HCT116 (cell line): ENCODE results near the gene LIMK2. TPM values are rescaled to one million over a fixed set of nuclear protein-coding genes. Genes with fewer than 3 reads are reported as not detected.
A peak's percentile ranks its signal among the peaks of the same experiment; 100 is the strongest.

Experiments used
- ATAC-seq: fragments of 200-7000 bp; cut with Tn5 transposase; 2 replicates; pipeline ENCODE4 v1.9.1; 2020; ENCODE audit warnings: mild to moderate bottlenecking, moderate library complexity
- BruUV-seq: library from RNA; stranded (reverse); fragments of 400-500 nt; replicated peaks from 2 replicates; lab custom pipeline; 2021; lab: Mats Ljungman, UMichigan
- CTCF ChIA-PET: fragments of 300-600 bp; sonication (Branson Sonifier 250); formaldehyde crosslinking; loops from one replicate; lab custom pipeline; 2021; ENCODE audit warnings: antibody characterized with exemption; lab: Charles Lee
- POLR2A ChIA-PET: fragments of 300-600, 350-600 bp; sonication (Branson Sonifier 250); formaldehyde crosslinking; loops from one replicate; lab custom pipeline; 2021; ENCODE audit warnings: antibody characterized with exemption; lab: Charles Lee
- RAD21 ChIA-PET, 2 experiments: fragments of 300-600 bp; sonication (Branson Sonifier 250); formaldehyde crosslinking; loops; one replicate each; lab custom pipeline; 2023; ENCODE audit warnings: low total read pairs in 2 of 2; ENCODE audit not compliant: uncharacterized antibody in 2 of 2, unreplicated experiment in 2 of 2, low non-redundant PET in 1 of 2; lab: Charles Lee
- DNase-seq: peaks from one replicate; pipeline ENCODE4 v3.0.0-alpha.2; 2010; ENCODE audit warnings: low read depth, low spot score
- H2AFZ ChIP-seq: fragments of 200-600 bp; shearing (Covaris generic), sonication (generic); 2 replicates; pipeline ENCODE4 v1.6.1; 2017; ENCODE audit warnings: low read depth, mixed run types, mixed read lengths, antibody characterized with exemption, low read length; ENCODE audit not compliant: poor library complexity, severe bottlenecking
- H3K27ac ChIP-seq: 2 replicates; pipeline ENCODE4 v1.5.1; 2012; ENCODE audit warnings: low read depth, low read length
- H3K27me3 ChIP-seq: fragments of 200-600 bp; sonication (generic); 2 replicates; pipeline ENCODE4 v1.6.1; 2016; ENCODE audit warnings: mixed run types, low read length, mixed read lengths; ENCODE audit not compliant: insufficient read depth
- H3K36me3 ChIP-seq, 2 experiments: fragments of 200-500 bp in 1 of 2; fragments of 200-600 bp in 1 of 2; sonication (Bioruptor generic) in 1 of 2; sonication (generic) in 1 of 2; 2 replicates each; pipeline versions ENCODE4 v1.5.1 to v1.6.1; 2014 to 2016; ENCODE audit warnings: low read length in 2 of 2, inconsistent platforms in 1 of 2, mixed read lengths in 1 of 2, mixed run types in 1 of 2; ENCODE audit not compliant: insufficient read depth in 2 of 2, control insufficient read depth in 1 of 2
- H3K4me1 ChIP-seq, 2 experiments: fragments of 200-600 bp in 1 of 2; sonication (generic) in 1 of 2; 2 replicates each; pipeline versions ENCODE4 v1.5.1 to v1.6.1; 2012 to 2017; ENCODE audit warnings: low read length in 2 of 2, inconsistent platforms in 1 of 2, mild to moderate bottlenecking in 1 of 2, mixed read lengths in 1 of 2, mixed run types in 1 of 2, moderate library complexity in 1 of 2; ENCODE audit not compliant: insufficient read depth in 2 of 2, control insufficient read depth in 1 of 2
- H3K4me2 ChIP-seq: fragments of 200-600 bp; sonication (generic); 2 replicates; pipeline ENCODE4 v1.6.1; 2017; ENCODE audit warnings: mixed run types, low read length, mixed read lengths
- H3K4me3 ChIP-seq, 2 experiments: fragments of 200-600 bp in 1 of 2; sonication (generic) in 1 of 2; replicated peaks in 1 of 2; 2 replicates each; pipeline ENCODE4 v1.5.1; 2011 to 2016; ENCODE audit warnings: low read length in 2 of 2, control low read depth in 1 of 2, low read depth in 1 of 2, mild to moderate bottlenecking in 1 of 2, mixed read lengths in 1 of 2, mixed run types in 1 of 2
- H3K79me2 ChIP-seq: fragments of 200-600 bp; sonication (generic); 2 replicates; pipeline ENCODE4 v1.6.1; 2017; ENCODE audit warnings: mild to moderate bottlenecking, mixed run types, low read length, moderate library complexity, mixed read lengths; ENCODE audit not compliant: insufficient read depth
- H3K9ac ChIP-seq: fragments of 200-600 bp; sonication (generic); 2 replicates; pipeline ENCODE4 v1.6.1; 2016; ENCODE audit warnings: low read length, mixed read lengths
- H3K9me2 ChIP-seq: fragments of 200-600 bp; sonication (generic), shearing (Covaris generic); 2 replicates; pipeline ENCODE4 v1.6.1; 2017; ENCODE audit warnings: mixed run types, mild to moderate bottlenecking, moderate library complexity; ENCODE audit not compliant: insufficient read depth
- H3K9me3 ChIP-seq, 2 experiments: fragments of 200-500 bp in 1 of 2; fragments of 200-600 bp in 1 of 2; sonication (Bioruptor generic) in 1 of 2; sonication (generic) in 1 of 2; 2 replicates each; pipeline ENCODE4 v1.6.1; 2014 to 2017; ENCODE audit warnings: low read length in 2 of 2, mixed read lengths in 2 of 2, inconsistent platforms in 1 of 2, low read depth in 1 of 2, mild to moderate bottlenecking in 1 of 2, mixed run types in 1 of 2, moderate library complexity in 1 of 2; ENCODE audit not compliant: control insufficient read depth in 1 of 2, insufficient read depth in 1 of 2
- H4K20me1 ChIP-seq: fragments of 200-600 bp; sonication (generic), shearing (Covaris generic); 2 replicates; pipeline ENCODE4 v1.6.1; 2017; ENCODE audit warnings: mixed run types, mild to moderate bottlenecking, moderate library complexity; ENCODE audit not compliant: insufficient read depth
- CBX3 ChIP-seq: IDR thresholded peaks from 2 replicates; pipeline ENCODE4 v1.6.1; 2012; ENCODE audit warnings: low read depth
- CEBPB ChIP-seq: IDR thresholded peaks from 2 replicates; pipeline ENCODE4 v1.6.1; 2012; ENCODE audit warnings: low read depth
- FOSL1 ChIP-seq: IDR thresholded peaks from 2 replicates; pipeline ENCODE4 v1.6.1; 2012; ENCODE audit warnings: low read depth
- MAX ChIP-seq: IDR thresholded peaks from 2 replicates; pipeline ENCODE4 v1.6.1; 2012
- POLR2A ChIP-seq: IDR thresholded peaks from 2 replicates; pipeline ENCODE4 v1.7.0; 2011; ENCODE audit warnings: borderline replicate concordance; ENCODE audit not compliant: insufficient read depth, insufficient read length; ENCODE audit errors: extremely low read depth
- POLR2AphosphoS5 ChIP-seq: IDR thresholded peaks from 2 replicates; pipeline ENCODE4 v1.6.1; 2011; ENCODE audit warnings: mild to moderate bottlenecking, low read depth, low read length, moderate library complexity
- REST ChIP-seq: IDR thresholded peaks from 2 replicates; pipeline ENCODE4 v1.6.1; 2012; ENCODE audit warnings: low read depth
- SP1 ChIP-seq: IDR thresholded peaks from 2 replicates; pipeline ENCODE4 v1.6.1; 2012; ENCODE audit warnings: low read depth
- YY1 ChIP-seq: IDR thresholded peaks from 2 replicates; pipeline ENCODE4 v1.6.1; 2011; ENCODE audit warnings: low read length, low read depth, moderate library complexity, mild to moderate bottlenecking; ENCODE audit not compliant: insufficient replicate concordance; ENCODE audit errors: extremely low read depth
- ZBTB33 ChIP-seq: IDR thresholded peaks from 2 replicates; pipeline ENCODE4 v1.6.1; 2011; ENCODE audit warnings: mild to moderate bottlenecking, low read length, moderate library complexity; ENCODE audit not compliant: insufficient replicate concordance; ENCODE audit errors: extremely low read depth
- ZNF274 ChIP-seq: fragments of 200-500 bp; sonication (Bioruptor generic); IDR thresholded peaks from 2 replicates; pipeline ENCODE4 v1.6.1; 2014; ENCODE audit warnings: mild to moderate bottlenecking, low read depth, low read length, inconsistent platforms
- intact Hi-C: fragments of 100-400 bp; cut with micrococcal nuclease; formaldehyde crosslinking; loops from 2 replicates; pipeline ENCODE4 v1.10.0; 2022
- total RNA-seq: library from RNA; stranded (reverse); gene quantifications from one replicate; pipeline ENCODE4 v1.2.1, GENCODE V29; 2021; ENCODE audit not compliant: unreplicated experiment

LIMK2 gene
- total RNA-seq, 1 experiment from 2014 or later, result 21.9 TPM

- H3K79me2 ChIP-seq, result no peaks in the 10 kb centered on the region
- H4K20me1 ChIP-seq, result no peaks in the 10 kb centered on the region
- H3K4me1 ChIP-seq, result peaks cover 5 to 12% of the 10 kb centered on the region in 2 experiments; a peak in 3 of 4 replicates
- no peak for DNase-seq
- no peak overlapping the region for H3K4me3 ChIP-seq
- CTCF ChIA-PET, result no interaction called here
- no peaks in the 10 kb centered on the region for H3K27me3 ChIP-seq
- peaks cover 5 to 6% of the 10 kb centered on the region in 2 experiments; a peak in 3 of 4 replicates for H3K36me3 ChIP-seq
- no TSS peak for BruUV-seq
- TF ChIP-seq ZBTB33, result no peak
- TF ChIP-seq FOSL1, result no peak
- TF ChIP-seq CBX3, result no peak
- no peak for TF ChIP-seq CEBPB
- no peak for TF ChIP-seq ZNF274
- TF ChIP-seq REST, result no peak
- no peak for TF ChIP-seq SP1
- no peak for TF ChIP-seq POLR2A
- no peak for TF ChIP-seq YY1
- no peak for TF ChIP-seq MAX
- TF ChIP-seq POLR2AphosphoS5, result no peak
- no peak overlapping the region for H3K27ac ChIP-seq
- no peak overlapping the region for H3K9ac ChIP-seq
- no peaks in the 10 kb centered on the region for H3K9me3 ChIP-seq
- intact Hi-C loops, result no loop called here
- H3K4me2 ChIP-seq, result peak overlapping the region; percentile 48
- H2AFZ ChIP-seq, result no peak overlapping the region
- H3K9me2 ChIP-seq, result no peaks in the 10 kb centered on the region
- RAD21 ChIA-PET, result no interaction called here
- ATAC-seq, result 0 out of 2 replicates have a peak, but pooled peaks have one; percentile 46
- POLR2A ChIA-PET, result interaction anchor here (0.6 kb wide), 1 partner anchor 9 kb away, joined by 7 read pairs; no protein-coding TSS in a partner anchor
Measured at GRCh38 chr22:31279821-31280505, 67.9 kb downstream of the LIMK2 start.
